SIG-M5 treated with dmso at 0.1 percent for 504 hours (cell line): Measurements from ENCODE around the gene FAP.

ENCODE experiments used
- DNase-seq: peaks from one replicate; lab custom pipeline; 2025; ENCODE audit not compliant: unreplicated experiment; lab: John Stamatoyannopoulos, UW

FAP gene

DNA sequence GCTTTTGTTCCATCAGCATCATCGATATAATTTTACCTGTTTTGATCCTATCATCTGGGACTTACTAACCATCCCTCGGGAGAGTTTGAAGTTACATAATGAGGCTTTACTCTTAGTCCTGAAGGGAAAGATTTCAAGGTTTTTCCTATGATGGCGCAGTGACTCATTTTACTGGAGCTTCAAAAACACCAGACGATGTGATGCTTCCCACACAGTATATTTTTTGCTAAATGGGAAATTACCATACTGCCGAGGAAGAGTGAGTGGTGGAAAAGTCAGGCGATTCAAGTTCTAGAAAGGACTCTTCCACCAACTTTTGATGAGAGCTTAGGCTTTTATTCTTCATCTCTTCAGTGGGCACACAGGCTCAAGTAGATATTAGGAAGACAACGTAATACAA lies 46.6 kb downstream of the FAP start:
- no peak for DNase-seq

DNA sequence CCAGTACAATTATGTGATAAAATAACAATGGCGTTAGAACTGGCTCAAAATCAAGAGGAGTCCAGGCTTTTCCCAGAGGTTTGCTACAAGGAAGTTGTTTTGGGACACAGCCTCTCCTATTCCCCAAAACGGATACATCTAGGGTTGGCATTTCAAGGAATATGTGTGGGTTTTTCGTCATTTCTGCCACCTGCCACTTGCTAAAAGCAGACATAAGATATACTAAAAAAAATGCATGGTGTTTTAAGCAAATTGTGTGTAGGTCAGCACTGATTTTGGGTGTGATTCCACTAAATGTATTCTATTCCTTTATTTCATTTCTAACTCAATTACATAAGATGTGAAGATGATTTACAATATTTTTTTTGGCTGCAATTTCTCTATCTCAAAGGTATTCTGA lies 54.8 kb downstream of the FAP start:
- DNase-seq = no peak

DNA sequence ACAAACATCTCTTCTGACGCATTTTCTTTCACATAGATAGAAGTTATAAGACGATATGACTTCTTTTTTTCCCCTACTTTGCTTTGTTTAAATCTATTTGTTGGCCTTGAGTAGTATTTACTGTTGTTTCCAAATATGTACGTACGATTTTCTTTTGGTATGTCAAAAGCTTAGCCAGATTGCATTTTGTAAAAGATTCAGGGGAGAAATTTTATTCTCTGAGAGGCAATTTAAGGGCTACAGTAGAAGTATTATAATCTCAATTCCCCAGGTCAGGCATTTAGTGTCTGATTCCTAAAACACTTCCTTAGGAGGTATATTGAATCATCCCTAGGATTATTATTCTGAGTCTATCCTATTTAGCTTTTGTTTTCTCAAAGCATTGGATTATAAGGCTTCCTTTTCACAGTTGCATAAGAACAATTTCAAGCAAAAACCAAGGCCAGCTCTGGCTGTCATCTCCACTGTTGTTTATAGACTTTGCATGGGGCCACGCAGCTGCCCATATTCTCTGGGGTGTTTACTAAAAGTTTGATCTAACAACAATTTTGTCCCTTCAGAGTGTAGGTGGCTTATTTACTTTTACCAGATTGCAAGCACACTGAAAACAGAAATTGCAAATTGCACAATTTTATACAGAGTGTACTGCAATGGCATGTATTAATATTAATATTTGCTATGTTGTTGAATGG lies 57.6 kb downstream of the FAP start:
- DNase-seq = no peak

DNA sequence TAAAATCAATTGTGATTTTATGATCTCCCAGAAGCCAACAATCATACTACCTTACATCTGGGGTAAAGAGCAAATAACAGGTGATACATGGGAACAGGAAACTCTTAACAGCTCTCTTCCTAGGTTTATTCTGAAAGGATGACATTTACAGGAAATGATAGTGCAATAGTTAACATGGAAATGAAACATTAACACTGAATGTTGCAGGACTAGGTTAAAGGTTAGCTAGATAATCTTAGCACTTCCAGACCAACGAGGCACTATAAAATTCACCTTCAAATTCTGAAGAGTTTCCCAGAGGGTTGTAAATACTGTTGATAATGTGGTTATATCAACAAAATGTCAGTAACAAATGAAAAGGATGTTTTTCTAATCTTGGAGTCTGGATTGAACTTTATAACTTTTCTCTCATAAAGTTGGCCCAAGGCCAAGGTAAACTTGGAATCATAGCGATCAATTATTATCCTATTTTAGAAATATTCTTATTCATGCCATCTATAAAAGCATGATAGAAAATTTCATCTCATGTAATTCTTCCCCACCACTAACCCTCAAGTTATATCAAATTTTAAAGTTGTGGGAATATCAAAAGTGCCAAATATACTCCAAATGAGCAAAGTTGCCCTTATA lies 58.3 kb downstream of the FAP start:
- no peak for DNase-seq

DNA sequence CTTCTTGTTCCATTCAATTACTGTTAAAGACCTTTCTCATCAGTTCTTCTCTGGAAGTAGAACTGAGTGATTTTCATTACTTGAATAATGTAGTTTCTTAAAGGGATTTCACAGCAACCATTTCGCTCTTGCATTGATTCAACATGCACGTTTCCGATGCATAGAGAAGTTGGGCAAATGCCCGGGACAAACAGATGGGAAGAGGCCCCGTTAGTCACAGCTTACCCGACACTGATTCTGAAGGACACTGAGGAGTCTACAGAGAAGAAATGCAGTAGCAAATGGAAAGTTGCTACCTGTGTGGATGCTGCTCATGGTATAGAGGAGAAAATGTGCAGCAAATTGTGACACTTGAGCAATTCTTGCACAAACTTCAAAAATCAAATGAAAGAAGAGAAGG lies 58.9 kb downstream of the FAP start:
- DNase-seq = no peak

DNA sequence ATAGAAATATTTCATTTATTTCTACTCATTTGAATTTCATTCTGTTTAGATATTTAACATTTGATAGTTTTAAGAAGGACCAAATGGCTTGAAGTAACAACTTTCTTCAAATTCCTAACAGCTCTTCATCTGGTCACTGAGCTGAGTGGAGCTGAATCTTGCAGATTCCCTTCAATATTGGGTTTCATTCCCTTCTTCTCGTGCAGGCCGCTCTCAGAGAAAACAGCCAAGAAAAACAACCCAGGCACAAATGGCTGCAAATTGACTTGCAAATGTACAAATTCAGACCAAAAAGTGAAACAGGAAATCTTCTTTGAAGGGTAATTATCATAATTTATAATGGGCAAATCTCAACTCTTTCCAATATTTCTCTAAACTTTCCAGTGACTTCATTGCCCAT lies 60.9 kb downstream of the FAP start:
- no peak for DNase-seq

DNA sequence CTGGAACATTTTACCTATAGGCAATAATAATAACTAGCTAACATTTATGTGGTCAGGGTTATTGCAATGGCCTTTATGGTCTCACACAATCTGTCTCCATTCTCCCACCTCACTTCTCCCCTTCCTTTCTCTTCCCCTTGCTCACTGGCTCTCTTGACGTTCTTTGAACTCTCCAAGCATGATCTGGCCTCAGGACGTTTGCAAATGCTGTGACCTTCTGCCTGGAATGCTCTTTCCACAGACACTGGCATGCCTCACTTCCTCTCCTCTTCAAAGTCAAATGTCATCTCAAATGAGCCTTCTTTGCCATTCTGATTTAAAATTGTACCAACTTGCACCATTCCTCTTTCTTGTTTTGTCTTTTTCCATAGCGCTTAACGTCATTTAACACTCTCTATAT lies 65.9 kb downstream of the FAP start:
- no peak for DNase-seq

DNA sequence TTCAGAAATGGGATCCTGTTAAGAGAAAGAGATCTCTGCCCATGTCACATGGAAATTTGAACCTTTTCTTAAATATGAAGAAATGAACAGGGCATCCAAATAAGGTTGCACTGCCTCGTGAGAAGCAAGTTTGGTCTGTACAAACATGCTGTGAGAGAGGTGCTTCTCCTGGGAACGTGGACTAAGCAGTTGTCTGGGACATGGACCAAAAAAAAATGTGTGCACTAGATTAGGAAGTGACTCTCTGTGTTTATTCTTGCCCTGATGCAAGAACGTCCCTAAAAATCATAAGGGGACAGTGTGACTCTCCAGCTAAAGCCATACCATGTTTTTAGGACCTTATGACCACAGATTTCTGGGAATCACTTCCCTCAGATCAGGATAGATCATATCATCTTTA lies 67.5 kb downstream of the FAP start:
- DNase-seq = no peak

DNA sequence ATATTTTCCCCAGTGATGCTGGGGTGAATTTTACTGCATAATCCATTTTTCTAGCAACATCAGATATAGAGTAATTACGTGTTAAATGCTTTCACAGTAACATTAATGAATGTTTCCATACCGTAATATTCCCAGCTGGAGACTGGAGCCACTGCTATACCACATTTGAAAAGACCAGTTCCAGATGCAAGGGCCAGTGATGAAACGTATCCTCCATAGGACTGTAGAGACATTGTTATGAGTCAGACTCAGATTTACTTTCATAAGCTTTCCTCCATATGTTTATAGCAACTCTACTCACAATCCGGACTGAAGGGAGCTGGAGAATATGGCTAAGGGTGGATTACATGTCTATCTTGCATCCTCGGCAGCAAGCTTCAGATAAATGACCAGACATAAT lies 68.5 kb downstream of the FAP start:
- DNase-seq = no peak

DNA sequence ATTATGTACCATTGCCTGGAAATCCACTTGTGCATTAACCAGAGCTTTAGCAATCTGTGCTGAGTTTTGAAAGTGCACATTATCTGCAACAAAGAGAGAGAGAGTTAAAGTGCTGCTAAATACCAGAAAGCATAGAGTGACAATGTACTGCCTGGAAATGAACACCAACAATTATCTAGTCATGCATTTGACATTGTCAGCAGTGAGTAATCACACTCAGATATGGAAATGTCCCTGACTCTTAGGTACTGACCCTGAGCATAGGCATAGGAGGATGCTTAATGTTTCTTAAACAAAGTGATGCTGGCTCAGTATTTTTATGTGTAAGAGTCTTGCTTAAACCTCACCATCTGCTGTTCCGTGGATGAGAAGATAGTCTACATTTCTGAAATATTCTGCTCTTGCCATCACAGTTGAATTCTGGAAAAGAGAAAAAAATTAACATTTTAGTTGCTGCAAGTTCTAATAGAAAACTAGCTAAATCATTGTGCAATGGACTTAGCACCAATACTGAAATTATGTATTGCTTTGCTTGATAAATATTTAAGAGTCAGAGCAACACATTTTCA lies 70.4 kb downstream of the FAP start:
- no peak for DNase-seq

DNA sequence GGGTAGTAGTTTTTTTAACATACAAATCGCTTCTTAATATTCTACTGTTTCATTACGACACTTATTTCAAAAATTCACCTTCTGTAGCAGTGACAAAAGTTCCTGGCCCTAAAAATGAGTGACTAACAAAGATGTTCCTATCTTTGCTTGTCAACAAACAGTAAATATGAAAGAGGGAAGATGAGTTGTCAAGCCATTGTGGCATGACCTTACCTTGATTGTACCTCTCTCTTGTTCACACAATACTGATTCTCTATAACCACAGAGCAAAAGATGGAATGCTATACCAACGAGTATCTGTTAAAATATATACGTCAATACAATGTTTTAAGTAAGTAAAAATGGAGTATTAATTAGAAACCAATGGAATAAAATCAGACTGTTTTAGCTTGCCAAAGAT lies 76.5 kb downstream of the FAP start:
- no peak for DNase-seq

DNA sequence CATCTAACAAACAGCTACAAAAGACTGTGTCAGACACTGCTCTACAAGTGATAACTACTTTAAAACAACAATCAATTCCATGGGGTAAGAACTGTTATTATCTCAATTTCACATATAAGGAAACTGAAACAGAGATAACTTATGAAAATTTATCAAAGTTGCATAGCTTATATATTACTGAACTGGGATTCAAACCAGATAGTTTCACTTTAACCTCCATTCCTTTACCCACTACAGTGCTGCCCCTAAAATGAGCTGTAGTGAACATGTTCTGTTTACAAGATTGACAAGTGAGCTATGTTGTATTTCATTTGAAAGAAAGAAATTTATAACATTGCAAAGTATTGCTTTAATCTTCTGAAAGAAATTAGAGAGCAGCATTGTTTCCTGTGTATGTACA lies 77.1 kb downstream of the FAP start:
- DNase-seq = no peak

DNA sequence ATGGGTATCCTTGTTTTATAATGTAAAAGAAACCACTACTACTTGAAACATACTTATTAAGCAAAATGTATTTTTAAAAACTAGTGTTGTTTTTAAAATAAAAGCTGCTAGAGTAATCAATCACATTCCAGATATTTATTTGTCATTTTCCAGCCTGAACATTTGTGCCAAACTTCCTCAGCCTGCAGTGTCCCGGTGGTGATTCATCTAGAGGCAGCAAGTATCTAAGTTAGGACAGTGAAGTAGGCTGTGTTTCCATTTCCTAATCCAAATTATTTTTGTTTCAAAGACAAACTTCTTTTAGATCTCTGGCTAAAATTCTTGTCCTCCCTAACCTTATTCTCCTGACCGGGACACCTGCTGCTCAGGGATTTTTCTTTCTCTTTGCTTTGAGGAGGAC lies 78.4 kb downstream of the FAP start:
- no peak for DNase-seq

DNA sequence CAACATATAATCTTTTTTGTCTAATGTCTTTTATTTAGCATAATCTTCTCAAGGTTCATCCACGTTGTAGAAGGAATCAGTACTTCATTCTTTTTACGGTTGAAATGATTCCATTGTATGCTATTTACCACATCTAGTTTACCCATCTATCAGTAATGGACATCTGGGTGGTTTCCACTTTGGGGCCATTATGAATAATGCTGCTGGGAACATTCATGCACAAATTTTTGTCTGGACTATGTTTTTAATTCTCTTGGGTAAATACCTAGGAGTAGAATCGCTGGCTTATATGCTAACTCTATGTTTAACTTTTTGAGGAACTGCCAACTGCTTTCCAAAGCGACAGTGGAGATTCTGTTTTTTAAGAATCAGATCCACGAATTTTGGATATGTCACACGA lies 83.8 kb downstream of the FAP start:
- DNase-seq = no peak

DNA sequence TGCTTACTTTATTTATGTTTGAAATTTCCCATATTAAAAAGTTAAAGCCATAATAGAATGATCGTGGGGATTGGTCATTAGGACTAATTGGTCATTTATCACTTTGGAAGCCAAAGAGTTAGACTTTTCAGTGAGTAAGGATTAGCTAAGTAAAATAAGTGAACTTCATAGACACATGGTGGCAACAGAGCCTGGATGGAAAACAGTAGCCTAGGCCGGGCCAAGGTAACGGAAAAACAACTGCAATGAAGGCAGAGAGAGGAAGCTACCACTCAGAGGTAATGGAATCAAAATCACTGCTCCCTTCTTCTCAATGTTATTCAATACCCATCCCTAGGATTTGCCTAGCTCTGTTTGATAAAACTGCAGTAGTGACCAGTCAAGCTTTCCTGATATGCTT lies 87.1 kb downstream of the FAP start:
- DNase-seq = no peak

DNA sequence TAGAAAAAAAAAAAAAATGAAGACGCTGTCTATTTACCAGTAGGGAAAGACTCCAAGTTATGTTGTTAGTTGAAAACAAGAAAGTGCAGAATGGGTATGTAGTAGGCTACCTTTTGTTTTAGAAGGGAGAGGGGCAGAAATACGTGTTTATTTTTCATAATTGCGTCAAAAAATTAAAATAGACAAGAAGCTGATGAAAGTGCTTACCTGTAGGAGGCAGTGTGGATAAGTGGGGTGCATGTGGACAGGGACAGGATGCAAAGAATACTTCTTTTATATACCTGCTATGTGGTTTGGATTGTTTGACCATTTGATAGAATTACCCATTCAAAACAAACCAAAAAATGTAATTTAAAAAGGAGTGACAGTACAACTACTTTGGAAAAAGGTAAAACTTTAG lies 88.2 kb downstream of the FAP start:
- DNase-seq = no peak

DNA sequence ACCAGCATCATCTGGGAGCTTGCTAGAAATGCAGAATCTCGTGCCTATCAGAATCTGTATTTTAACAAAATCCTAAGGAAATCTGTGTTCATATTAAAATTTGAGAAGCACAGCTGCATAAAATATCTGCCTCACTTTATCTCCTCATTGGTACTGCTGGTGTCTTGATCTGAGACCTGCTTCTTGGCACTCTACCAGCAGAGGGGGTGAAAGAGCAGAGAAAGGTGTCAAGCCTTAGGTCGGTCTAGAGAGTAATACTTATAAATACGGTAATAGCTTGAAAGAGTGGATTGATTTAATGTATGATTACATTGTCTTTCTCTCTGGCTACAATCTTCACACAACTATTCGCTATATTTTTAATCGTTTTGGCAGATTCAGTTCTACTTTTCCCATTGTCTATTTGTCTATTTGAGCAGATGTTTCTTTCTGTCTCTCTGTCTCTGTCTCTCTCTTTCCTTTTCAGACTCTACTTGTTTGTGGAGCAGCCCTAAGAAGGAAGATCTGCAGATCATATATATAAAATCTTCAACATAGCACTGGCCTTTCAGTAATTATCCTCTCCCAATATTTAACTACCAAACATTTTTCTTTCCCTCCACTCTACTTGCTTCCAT lies 89.5 kb downstream of the FAP start:
- peak; percentile 70 for DNase-seq

DNA sequence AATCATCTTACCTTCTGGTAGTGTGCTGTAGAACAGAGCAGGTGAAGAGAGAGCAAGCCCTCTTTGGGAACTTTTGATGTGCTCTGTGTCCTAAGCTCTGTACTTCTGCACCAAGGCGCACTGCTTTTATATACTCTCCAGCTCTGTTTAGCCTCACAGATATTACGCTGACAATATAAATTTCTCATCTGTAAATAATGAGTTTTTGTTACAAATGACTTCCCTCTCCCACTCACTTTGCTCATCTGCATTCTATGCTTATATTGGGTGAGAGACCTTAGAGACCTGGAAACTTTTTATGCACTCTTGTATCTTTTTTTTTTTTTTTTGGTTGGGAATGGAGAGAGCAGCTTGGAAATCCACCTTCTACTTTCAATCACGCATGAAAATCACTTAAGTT lies 91.1 kb downstream of the FAP start, which contains the start of gene GCG:
Gene GCG, minus strand, starts transcription at position 101 of the 400 bp plus-strand sequence. CDS start 3,069 bp downstream, outside the sequence.
- DNase-seq = no peak

DNA sequence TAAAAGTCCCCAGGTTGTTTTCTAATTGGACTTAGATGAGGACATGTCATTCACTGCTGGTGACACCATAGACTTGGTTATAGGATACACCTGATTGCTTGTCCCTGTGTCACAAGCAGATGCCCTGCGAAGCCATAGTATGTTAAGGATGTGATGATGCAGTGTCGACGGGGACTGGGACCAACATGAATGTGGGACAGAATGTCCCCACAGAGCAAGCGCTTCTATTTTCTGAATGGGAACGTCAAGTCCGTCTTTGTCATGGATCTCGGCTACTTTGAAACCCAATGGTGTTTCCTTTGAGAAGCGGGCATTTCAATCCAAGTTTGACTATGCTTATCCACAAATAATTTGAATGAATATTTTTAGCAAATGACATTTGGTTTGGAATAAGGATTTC lies 93.3 kb downstream of the FAP start:
- no peak for DNase-seq

DNA sequence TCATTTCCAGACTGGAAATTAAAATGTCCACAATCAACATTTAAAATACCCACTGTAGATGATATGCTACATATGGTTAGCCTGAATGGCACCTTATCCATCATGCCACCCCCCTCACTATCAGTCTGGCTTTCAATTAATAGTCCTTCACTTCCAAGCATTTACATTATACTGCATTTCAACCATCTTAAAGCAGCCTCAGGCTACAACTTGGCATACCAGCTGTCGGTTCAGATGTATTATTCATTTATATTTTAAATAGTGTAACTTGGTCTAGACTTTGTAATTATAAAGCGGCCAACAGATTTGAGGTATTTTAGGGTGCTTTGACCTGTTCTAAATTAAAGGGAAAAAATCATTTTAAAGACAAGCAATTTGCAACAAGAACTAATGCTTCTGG lies 93.8 kb downstream of the FAP start:
- no peak for DNase-seq

DNA sequence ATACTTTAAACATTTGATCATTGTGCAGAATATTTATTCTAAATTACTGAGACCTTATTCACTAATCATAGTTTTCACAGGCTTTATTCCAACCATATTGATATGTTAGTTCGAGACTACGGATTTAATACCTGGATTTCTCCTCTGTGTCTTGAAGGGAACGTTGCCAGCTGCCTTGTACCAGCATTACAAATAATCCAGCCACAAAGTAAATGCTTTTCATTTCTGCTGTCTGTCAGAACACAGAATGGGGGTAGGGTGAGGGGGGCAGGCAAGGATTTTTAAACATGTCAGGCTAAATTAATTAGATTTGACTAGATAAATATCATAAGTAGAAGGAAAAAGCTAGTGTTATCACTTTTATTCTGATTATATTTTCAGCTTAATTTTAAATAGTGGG lies 94.3 kb downstream of the FAP start:
- no peak for DNase-seq

DNA sequence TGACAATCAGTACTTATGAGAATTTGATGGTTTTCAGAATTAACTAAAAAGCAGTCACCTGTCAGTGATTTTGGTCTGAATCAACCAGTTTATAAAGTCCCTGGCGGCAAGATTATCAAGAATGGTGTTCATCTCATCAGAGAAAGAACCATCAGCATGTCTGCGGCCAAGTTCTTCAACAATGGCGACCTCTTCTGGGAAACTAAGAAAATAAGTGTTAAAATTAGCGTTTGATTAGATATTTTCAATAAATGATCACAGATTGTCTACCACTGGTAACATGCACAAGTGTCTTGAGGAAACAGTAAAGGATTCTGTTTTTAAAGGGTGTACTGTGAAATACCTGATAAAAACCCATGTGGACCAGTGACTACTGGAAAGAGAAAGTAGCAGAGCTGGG lies 99.3 kb downstream of the FAP start:
- DNase-seq = no peak
